Keratinocyte (primary cell): ENCODE measurements around the gene GNMT.

Source experiments
- EZH2 ChIP-seq: IDR thresholded peaks from one replicate; pipeline ENCODE4 v1.6.1; 2012; ENCODE audit warnings: inconsistent platforms, mild to moderate bottlenecking, low read length, moderate library complexity
- TF ChIP-seq, protein P1 (sequence below), 3 experiments: IDR thresholded peaks in 1 of 3; conservative IDR thresholded peaks in 1 of 3; optimal IDR thresholded peaks in 1 of 3; 2 replicates in 2 of 3; 3 replicates in 1 of 3; pipeline versions ENCODE3 to v1.5.1; 2011; ENCODE audit warnings: low read length in 3 of 3, mild to moderate bottlenecking in 3 of 3, moderate library complexity in 2 of 3, control low read depth in 1 of 3, inconsistent platforms in 1 of 3; ENCODE audit not compliant: insufficient read depth in 2 of 3; ENCODE audit errors: extremely low read depth in 1 of 3

DNA sequence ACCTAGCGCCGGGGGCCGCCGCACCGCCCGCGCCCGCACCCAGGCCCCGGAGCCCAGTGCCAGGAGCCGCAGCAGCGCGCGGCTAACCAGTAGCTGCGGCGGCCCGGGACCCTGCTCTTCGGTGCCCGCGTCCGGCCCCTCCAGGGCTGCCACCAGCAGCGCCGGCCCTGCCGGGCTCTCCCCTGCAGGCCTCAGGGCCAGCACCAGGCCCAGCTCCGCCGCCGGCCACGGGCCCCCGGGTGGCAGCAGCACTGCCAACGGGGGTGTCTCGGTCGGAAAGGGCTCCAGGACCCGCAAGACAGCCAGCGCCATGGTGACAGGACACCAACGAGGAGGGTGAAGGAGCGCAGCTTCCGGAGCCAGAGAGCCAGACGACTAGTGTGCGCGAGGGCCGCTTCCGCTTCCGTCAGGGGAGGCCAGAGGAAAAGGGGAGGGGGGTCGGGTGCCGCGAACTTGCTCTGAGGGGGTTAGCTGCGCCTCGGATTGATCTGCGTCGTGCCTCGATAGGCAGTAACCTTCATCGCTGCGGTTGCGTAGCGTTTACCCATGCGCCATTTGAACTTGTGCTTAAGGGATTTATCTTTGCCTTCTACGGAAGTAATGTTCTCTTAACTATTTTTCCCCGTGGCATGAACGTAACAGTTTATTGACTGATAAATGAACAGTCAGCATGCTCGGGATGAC lies 18.4 kb downstream of the GNMT start, which contains the start of gene PEX6:
- TF ChIP-seq, protein P1, sequence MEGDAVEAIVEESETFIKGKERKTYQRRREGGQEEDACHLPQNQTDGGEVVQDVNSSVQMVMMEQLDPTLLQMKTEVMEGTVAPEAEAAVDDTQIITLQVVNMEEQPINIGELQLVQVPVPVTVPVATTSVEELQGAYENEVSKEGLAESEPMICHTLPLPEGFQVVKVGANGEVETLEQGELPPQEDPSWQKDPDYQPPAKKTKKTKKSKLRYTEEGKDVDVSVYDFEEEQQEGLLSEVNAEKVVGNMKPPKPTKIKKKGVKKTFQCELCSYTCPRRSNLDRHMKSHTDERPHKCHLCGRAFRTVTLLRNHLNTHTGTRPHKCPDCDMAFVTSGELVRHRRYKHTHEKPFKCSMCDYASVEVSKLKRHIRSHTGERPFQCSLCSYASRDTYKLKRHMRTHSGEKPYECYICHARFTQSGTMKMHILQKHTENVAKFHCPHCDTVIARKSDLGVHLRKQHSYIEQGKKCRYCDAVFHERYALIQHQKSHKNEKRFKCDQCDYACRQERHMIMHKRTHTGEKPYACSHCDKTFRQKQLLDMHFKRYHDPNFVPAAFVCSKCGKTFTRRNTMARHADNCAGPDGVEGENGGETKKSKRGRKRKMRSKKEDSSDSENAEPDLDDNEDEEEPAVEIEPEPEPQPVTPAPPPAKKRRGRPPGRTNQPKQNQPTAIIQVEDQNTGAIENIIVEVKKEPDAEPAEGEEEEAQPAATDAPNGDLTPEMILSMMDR (optimal IDR thresholded peaks at IDR 0.05 in 1 of 3, IDR thresholded peaks at IDR 0.05 in 1 of 3, conservative IDR thresholded peaks at IDR 0.05 in 1 of 3; ENCODE audit: extremely low read depth in 1 of 3, insufficient read depth in 2 of 3, low read length in 3 of 3) = peak in 1 of 3 experiments; percentile 1
- TF ChIP-seq EZH2 = no peak
